ENCODE data around the gene TBC1D21.

TBC1D21 gene

DNA sequence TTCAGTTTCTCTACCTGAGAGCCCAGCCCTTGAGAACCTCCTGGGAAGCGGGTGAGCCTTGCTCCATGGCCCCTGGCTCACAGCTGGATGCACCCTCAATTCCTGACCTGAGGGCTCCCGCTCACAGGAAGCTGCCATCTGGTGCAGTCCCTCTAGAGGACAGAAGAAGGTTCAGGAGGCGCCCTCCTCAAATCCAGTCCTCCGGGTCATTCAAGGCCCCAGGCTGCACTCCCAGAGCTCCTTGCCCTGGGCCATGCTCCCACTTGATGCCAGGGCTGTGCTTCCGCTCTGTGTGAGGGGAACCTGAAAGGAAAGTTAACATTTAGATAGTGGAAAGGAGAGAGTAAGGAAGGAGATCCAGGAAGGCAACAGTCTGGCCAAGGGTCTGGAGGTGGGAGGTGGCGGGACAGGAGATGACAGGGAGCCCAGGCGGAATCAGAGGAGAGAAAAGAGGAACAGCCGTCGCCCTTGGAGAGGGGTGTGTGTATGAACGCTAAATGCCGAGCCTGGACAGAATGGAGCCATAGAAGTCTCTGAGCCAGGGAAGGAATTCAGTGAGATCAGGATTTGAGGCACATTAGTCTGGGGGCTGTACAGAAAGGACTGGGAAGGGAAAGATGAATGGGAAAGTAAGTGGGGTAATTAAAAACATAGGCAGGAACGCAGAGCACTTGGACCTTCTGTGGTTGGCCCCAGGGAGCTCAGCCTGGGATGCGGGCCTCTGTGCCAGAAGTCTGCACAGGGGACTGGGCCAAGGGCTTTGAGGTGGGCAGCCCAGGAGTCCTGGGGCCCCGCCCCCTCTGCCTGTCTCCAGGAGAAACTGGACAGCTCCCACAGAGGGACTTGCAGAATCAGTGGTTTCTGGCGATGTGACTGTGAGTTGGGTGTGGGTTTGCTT, 26.1 kb downstream of the TBC1D21 start:
- Histone ChIP-seq H3K4me1 (ENCODE audit: control insufficient read depth in 1 of 2, insufficient read depth in 1 of 2, low read depth in 1 of 2, low read length in 1 of 2) (no peaks in the 10 kb centered on the region), H3K4me3 (ENCODE audit: low read depth in 1 of 2, low read length in 1 of 2) (no peak overlapping the region), H3K27ac (no peak overlapping the region), H3K27me3 (no peaks in the 10 kb centered on the region), H3K9me3 (no peaks in the 10 kb centered on the region), H3K36me3 (no peaks in the 10 kb centered on the region)
- no peak for TF ChIP-seq CTCF (IDR thresholded peaks at IDR 0.05)

- no peak for TF ChIP-seq CTCF (IDR thresholded peaks at IDR 0.05)
- Histone ChIP-seq H3K27me3 (no peaks in the 10 kb centered on the region), H3K4me1 (ENCODE audit: control insufficient read depth in 1 of 2, insufficient read depth in 1 of 2, low read depth in 1 of 2, low read length in 1 of 2) (no peaks in the 10 kb centered on the region), H3K9me3 (no peaks in the 10 kb centered on the region), H3K27ac (no peak overlapping the region), H3K4me3 (ENCODE audit: low read depth in 1 of 2, low read length in 1 of 2) (no peak overlapping the region), H3K36me3 (no peaks in the 10 kb centered on the region)
These were observed 26.8 kb downstream of the TBC1D21 start for GRCh38 chr15:73900095-73900712.

DNA sequence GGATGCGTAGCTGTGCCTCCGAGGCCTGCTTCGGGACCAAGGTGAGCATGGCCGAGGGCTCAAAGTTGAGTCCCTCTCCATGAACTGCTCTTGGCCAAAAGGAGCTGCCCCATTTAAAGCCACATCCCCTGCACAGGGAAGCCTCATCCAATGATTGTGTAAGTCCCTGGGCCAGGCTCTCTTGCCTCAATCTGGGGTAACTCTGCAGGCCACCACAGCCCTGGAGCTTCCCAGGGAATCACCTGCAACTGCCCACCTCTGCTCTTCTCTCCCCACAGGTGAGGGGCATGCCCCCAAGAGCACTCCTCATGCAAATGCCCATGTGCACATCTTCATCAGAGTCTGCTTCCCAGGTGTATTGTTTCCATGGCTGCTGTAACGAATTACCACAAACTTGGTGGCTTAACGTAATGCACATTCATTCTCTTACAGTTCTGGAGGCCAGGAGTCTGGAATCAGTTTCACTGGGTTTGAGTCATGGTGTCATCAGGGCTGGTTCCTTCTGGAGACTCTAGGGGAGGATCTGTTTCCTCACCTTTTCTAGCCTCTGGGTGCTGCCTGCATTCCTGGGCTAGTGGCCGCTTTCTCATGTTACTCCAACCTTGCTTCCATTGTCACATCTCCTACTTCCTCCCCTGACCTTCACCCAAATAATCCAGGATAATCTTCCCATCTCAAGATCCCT, 27.9 kb downstream of the TBC1D21 start:
- no peaks in the 10 kb centered on the region for H3K4me1 ChIP-seq (ENCODE audit: control insufficient read depth in 1 of 2, insufficient read depth in 1 of 2, low read depth in 1 of 2, low read length in 1 of 2)
- no peaks in the 10 kb centered on the region for H3K27me3 ChIP-seq
- no peak overlapping the region for H3K4me3 ChIP-seq (ENCODE audit: low read depth in 1 of 2, low read length in 1 of 2)
- H3K9me3 ChIP-seq, result no peaks in the 10 kb centered on the region
- no peaks in the 10 kb centered on the region for H3K36me3 ChIP-seq
- H3K27ac ChIP-seq, result no peak overlapping the region
- no peak for TF ChIP-seq CTCF (IDR thresholded peaks at IDR 0.05)

DNA sequence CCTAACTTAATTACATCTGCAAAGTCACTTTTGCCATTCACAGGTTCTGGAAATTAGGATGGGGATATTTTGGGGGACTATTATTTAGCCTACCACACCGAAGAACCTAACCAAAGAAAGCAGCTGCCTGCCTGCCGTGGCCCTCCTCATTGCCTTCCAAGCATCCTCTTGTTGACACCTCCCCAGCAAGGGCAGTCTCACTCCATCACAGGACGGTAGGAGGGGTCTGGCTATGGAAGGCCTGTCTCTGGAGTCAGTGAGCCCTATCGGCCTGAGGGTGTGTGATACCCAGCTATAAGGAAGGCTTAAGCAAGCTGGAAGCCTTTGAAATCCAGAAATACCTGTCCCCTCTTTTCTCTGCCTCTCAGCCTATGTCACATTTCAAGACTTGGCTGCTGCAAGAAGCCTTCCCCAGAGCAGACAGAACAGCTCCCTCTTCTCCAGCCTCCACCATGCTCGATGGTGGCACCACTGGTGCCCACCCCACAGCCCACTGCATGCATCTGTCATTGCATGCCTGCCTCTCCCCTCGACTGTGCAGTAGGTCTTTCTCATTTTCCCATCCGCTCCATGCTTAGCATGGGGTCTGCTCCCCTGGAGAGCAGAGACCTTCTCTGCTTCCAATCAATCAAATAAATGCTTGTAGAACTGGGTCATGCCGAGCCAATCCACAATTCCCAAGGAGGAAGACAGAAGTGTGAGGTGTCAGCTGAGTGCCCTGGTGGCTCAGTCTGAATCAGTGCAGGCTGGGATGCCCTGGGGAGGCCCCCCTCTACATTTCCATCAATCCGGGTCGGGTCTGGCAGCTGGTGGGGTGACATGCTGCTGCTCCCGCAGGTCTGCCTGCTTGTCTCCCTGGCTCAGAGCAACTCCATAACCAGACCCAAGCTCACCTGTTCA, 29.0 kb downstream of the TBC1D21 start:
- TF ChIP-seq CTCF (IDR thresholded peaks at IDR 0.05), result no peak
- H3K4me1 ChIP-seq (ENCODE audit: control insufficient read depth in 1 of 2, insufficient read depth in 1 of 2, low read depth in 1 of 2, low read length in 1 of 2), result peaks cover 0 to 3% of the 10 kb centered on the region in 2 experiments
- H3K36me3 ChIP-seq, result no peaks in the 10 kb centered on the region
- H3K9me3 ChIP-seq, result no peaks in the 10 kb centered on the region
- no peaks in the 10 kb centered on the region for H3K27me3 ChIP-seq
- H3K4me3 ChIP-seq (ENCODE audit: low read depth in 1 of 2, low read length in 1 of 2), result no peak overlapping the region
- H3K27ac ChIP-seq, result no peak overlapping the region
